Activated T-cell treated with anti-CD3 and anti-CD28 coated beads, Interleukin-2, amount 50 U/mL, for 48 hours (primary cell): ENCODE results near the gene PELI1.
"Not testable (repeated sequence)": the region's sequence is repeated elsewhere in the genome, so short reads cannot be mapped to it uniquely, and the experiment has no call there.

Source experiments
- DNase-seq, 2 experiments: peaks; one replicate each; pipeline ENCODE4 v3.0.0-alpha.2; 2020

PELI1 gene

DNA sequence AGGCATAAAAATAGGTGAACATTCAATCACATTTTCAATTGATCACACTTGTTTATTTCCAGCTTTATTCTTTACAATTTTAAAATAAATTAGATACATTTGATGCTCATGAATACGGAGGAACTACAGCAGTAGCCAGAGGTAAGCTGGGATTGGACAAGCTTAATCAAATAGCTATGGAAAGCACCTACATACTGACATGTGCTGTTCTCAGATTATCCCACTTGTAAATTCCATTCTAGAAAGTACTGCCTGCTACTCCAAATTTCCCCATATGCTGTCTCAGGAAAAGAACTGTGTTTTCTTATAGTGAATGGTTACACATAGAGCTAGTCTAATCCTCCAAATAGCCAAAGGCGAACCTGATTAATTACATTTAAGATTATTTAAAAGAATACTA is 24.2 kb downstream of the PELI1 start:
- DNase-seq = no peak

DNA sequence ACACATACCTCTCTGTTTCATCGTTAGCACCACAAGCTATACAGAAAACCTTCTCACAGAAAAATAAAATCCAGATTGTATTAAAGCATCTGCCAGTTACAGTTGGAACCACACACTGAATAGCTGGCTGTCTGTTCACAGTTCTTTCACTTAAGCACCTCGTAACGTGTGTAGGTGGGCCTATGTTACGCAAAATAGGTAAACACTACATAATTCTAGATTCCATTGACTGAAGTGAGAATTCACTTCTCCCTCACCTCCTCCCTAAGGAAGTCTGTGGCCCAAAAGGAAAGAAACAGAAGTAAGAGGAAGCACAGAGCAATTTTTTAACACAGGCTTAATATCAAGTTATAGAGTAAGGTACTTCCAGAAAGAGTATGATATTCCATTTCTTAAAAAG is 24.9 kb downstream of the PELI1 start:
- no peak for DNase-seq

DNA sequence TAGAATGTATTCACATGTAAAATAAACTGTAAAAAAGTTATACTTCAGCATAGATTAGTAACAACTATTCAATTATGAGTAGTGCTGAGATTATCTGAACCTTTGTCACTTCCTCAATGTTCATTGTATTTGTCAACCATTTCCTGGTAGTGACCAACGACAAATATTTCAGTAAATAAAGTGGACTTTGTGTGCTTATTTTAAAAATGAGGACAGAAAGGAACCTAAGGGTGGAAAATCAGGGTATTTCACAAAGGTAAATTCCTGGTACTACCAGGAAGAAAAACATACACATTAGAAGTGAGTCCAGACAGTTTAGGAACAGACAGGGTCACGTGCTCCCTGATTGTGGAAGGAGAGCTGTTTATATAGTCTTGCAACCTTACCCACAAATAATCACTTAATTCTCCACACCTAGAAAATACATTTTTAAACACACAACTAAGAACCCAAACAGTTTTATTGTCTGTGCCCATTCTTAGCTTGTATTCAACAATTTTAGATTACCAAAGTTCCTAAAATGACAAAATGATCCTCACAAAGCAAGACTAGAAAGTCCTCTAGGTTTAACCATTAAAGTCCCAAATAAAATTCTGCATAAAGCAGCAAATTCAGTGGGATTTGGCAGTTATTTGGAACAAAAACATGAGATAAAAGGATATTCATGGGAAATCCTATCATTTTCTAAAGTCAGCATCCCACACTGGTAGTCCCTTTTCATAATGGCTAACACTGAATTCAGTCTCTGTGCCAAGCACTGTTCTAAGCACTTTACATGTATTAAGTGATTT is 28.2 kb downstream of the PELI1 start:
- no peak for DNase-seq

DNA sequence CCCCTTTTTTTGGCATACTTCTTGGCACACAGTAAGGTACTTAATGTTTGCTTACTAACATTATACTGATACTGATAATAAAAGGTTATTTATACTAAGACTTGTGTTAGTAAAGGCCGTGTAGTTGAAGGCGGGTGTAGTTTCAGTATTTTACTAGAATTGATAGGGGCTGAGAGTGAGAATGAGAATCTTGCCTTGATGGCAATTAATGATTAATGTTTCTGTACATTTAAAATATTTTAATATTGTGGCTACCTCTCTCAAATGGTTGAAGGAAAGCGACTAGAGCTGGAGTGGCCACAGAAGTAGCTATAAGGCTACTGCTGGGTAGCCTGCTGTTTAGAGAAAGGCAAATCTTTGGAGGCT is 29.3 kb downstream of the PELI1 start:
- no peak for DNase-seq

GRCh38 chr2:64114063-64114911 is 29.9 kb downstream of the PELI1 start:
- DNase-seq = no peak

- no peak for DNase-seq
Observed at GRCh38 chr2:64112016-64112415, 32.2 kb downstream of the PELI1 start.

DNA sequence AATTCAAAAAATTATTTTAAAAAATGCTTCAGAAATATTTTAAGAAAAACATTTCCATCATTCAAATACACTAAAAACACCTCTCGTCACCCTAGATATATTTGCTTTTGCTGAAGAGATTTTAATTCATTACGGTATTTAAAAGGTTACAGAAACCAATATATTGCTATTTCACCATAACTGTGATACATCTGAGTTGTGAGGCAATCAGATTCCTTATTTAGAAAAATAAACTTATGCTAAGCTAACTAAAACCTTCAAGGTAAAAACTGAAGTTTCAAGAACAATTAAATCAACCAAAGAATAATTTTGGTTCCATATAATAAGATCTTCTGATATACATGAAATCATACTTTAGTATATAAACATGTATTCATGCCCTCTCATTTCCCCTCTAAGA is 32.8 kb downstream of the PELI1 start:
- DNase-seq = no peak

DNA sequence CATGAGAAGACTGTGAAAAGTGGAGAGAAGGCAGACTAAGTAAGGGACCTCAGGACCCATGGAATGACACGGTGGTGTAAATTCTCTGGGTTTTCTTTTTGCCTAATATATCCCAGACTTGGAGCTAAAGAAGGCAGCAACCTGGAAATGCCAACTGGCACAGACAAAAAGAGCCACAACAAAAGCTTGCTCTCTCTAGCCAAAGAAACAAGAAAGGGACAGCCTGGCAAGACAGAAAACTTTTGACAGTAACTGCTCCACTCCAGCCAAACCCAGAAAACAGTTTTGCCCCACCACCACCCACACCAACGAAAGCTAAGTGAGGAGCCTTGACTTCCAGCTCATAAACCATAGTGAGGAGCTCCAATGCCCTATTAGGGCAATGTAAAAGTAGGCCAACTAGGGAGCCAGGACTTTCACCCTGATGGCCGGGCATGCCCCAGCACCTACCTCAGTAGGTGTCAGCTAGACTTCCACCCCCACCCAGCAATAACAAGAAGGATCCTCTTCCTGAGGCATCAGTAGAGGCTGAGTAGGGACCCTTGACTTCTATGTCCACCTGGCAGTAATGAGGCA is 35.5 kb downstream of the PELI1 start:
- peak in 1 of 2 experiments; percentile 32 for DNase-seq

- DNase-seq = no peak
Observed at GRCh38 chr2:64106481-64106880, 37.7 kb downstream of the PELI1 start.

DNA sequence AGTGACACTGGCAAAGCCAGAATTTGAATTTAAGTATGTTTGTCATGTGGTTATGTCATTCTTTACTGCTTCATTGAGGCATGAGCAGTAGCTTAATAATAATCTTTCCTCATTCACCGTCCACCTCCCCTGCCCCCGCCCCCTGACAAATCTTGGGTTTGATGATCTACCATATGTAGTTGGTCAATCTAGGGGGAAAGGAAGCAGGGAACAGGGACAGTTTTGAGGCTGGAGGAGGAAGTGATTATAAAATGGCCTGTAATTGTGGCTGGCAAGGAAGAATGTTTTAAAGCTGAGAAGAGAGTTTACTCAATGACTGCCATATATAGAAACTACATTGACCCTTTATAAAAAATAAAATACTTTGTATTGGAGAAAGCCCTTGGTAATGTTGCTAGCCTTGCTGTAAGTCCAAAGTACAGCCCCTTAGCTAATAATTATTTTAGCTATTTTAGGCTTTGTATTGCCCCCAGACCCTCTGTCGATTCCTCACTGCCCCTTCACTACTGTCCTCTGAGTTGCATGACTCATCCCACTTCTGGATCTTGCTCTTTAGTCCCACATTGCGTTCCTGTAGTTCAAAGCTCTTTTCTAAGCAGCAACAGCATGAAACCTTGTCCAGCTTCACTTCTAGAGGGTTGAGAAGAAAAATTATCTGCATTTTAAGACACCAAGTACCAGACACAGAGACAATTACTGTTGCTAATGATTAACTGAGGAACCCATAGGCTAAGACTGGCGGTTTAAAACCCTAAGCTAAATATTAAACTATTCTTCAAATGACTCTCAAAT is 38.4 kb downstream of the PELI1 start:
- DNase-seq = no peak

GRCh38 chr2:64104933-64105332 is 39.3 kb downstream of the PELI1 start:
- DNase-seq = no peak

- DNase-seq = not testable (repeated sequence)
Observed at GRCh38 chr2:64102736-64103135, 41.5 kb downstream of the PELI1 start.

DNA sequence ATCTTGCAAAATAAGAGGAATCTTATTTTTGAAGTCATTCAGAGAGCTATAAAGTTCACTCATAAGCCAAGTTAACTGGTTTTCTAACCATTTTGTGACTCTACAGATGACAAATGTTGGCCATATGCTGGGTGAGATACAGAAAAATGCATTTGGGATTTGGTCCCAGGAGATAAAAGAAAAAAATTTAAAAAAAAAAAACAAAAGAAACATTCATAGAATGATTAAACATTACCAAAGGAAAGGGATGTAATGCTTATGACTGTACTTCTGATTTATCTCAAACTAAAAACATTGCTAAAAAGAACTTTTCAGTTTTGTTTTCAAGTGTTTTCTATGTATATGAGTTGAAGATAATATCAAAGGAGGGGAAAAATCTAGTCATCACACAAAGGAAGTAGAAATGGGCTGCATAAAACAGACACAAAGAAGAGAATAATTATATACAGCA is 43.1 kb downstream of the PELI1 start:
- no peak for DNase-seq

- peak; percentile 25 to 39 for DNase-seq
Observed at GRCh38 chr2:64100584-64100983, 43.6 kb downstream of the PELI1 start.

DNA sequence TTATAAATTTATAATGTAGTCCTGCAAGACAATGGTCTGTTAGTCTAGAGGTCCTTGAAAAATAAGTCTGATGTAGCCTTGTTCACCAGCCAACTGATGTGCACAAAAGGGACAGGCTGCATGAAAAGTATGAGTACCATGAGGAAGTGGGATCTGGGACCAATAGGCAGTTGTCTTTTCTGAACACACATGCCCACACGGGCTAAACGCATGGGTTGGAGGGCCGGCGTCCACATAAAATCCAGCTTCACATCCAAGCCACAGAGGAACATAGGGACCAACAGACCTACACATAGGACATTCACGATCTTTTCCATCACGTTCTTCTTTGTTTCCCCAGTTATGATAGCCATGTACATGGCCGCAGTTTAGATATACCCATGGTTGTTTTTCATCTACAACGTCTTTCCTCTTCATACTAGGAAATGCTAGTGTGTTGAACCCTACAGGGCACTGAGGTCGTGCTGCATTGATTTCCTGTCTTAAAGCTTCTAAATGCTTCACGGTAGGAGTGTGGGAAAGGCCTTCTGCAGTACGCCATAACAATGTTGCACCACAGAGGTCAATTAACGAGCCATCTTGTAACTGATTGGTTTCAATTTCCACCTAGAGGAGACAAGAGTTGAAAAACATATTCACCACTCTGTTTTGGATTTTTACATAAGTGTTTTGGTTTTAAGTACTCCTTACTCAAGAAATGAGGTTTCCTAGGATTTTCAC is 49.4 kb downstream of the PELI1 start:
- DNase-seq = no peak

DNA sequence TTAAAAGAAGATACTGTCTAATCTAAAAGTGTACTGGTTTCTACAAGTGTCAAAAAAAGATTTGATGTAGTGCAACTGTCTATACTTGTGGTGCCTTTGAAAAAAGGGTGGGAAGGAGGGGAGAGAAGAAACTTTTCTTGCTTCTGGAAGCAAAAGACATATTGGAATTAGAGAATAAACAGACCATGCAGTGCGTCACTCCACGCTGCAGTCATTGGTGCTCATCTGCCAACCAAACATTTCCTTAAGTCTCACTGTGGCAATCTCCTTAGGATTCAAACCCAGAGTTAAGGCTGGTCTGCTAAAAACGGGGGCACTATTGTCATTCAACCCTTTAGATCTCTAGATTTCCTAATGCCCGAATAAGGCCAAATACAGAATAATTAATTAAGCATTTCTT is 50.9 kb downstream of the PELI1 start:
- no peak for DNase-seq

- DNase-seq = no peak
Observed at GRCh38 chr2:64092502-64092901, 51.7 kb downstream of the PELI1 start.

- DNase-seq = no peak
Observed at GRCh38 chr2:64090264-64090663, 54.0 kb downstream of the PELI1 start.

DNA sequence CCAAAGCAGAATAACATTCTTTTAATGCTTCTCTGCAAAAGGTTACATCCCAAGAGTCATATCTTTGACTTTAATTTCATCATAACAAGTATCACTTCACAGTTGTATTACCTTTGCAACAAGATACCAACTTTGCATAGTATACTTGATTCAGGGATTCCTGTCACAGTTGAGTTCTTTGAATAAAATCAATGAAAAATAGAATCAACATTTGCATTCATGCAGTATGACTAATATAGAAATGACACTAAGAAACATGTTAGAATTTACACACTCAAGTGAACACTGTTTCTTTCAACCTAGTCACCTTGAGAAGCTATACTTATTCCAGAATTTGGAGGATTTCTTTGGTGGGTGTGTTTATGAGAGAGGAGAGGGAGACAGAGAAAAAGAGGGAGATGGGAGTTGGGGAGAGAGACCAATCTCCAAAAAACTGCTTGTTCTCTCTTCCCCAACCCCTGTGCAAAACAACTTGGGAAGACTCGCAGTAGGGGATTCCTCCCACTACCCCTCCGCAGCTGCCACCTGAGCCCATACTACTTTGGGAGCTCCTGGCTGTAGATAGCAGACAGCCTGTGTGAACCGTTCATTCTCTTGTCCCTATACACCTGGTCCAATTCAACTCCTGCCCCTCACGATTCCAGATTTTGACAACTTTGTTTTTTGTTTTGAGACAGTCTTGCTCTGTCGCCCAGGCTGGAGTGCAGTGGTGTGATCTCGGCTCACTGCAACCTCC is 57.7 kb downstream of the PELI1 start:
- DNase-seq = no peak

DNA sequence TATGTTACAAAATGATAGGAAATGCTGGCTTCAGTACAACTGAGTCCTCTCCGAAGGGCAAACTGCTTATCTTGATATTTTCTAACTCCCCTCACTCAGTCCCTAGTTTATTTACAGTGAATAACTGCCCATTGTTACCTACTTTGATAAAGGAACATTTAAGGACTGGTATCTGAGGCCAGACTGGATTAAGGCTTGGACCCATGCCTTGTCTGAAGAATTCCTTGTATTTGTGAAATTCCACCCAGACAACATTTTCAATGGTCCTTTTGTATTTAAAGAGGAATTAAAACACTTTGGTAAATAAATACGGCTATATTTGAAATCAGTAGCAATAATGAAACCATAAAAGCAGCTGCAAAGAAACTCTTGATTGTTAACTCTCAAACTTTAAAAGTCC is 58.3 kb downstream of the PELI1 start:
- DNase-seq = no peak

GRCh38 chr2:64081046-64081445 is 63.2 kb downstream of the PELI1 start:
- DNase-seq = no peak

DNA sequence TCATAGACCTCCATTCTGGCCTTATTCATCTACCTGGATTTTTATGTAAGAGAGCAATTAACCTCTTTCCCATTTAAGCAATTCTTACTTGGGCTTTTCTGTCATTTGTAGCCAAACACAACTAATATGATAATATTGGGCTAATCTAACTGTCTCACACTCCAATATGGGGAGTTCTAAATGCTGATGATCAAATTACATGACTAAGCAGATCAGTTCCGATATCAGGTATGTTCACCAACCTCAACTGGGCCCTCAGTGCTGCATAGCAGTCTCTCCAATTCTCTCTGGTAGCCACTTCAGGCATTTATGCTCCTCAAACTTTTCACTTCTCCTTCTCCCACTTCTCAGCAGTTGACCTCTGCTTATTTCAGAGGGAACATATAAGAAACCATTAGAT is 64.0 kb downstream of the PELI1 start:
- no peak for DNase-seq
